HepG2 (cell line): ENCODE data around the gene EFS. TPM values are rescaled to one million over a fixed set of nuclear protein-coding genes. Genes with fewer than 3 reads are reported as not detected.

Experiments used
- ATAC-seq: fragments of 200-7000 bp; cut with Tn5 transposase; 3 replicates; pipeline ENCODE4 v1.9.1; 2020; ENCODE audit warnings: mild to moderate bottlenecking, moderate library complexity
- BruUV-seq: library from RNA; stranded (reverse); fragments of 400-500 nt; replicated peaks from 2 replicates; lab custom pipeline; 2021; lab: Mats Ljungman, UMichigan
- CTCF ChIA-PET: fragments of 300-600 bp; formaldehyde crosslinking; extraction: SDS; loops from one replicate; lab custom pipeline; 2021; ENCODE audit warnings: low total read pairs, inconsistent platforms, low intra/inter-chr PET ratio; lab: Yijun Ruan, JAX
- POLR2A ChIA-PET: fragments of 350-600 bp; sonication (Branson Sonifier 250); formaldehyde crosslinking; loops from one replicate; lab custom pipeline; 2020; ENCODE audit warnings: antibody characterized with exemption, inconsistent platforms; lab: Yijun Ruan, JAX
- DNase-seq: peaks from one replicate; pipeline ENCODE4 v3.0.0-alpha.2; 2015; ENCODE audit warnings: low spot score
- FAIRE-seq: peaks from 3 replicates; lab custom pipeline; 2011; peaks lifted over from hg19 to GRCh38; lab: Jason Lieb, UNC
- H2AFZ ChIP-seq: one replicate; pipeline ENCODE4 v1.6.1; 2011; ENCODE audit warnings: low read length, inconsistent platforms
- H3K27ac ChIP-seq: fragments of 300-600 bp; 3 replicates; pipeline ENCODE4 v1.8.0; 2011; ENCODE audit warnings: mixed run types, mild to moderate bottlenecking, mixed read lengths, low read length, inconsistent platforms; ENCODE audit not compliant: insufficient read depth; ENCODE audit errors: extremely low read length
- H3K27me3 ChIP-seq, 2 experiments: fragments of 200-600 bp in 1 of 2; 2 replicates in 1 of 2; 3 replicates in 1 of 2; pipeline versions ENCODE4 v1.6.0 to v1.8.0; 2011; ENCODE audit warnings: low read length in 2 of 2, mild to moderate bottlenecking in 2 of 2, moderate library complexity in 2 of 2, inconsistent platforms in 1 of 2; ENCODE audit not compliant: insufficient read depth in 2 of 2, control insufficient read depth in 1 of 2
- H3K36me3 ChIP-seq, 2 experiments: fragments of 200-600 bp in 1 of 2; replicated peaks in 1 of 2; 2 replicates in 1 of 2; 3 replicates in 1 of 2; pipeline versions ENCODE4 v1.5.1 to v1.8.0; 2011; ENCODE audit warnings: low read length in 2 of 2, inconsistent platforms in 1 of 2; ENCODE audit not compliant: insufficient read depth in 2 of 2, control insufficient read depth in 1 of 2
- H3K4me1 ChIP-seq: 2 replicates; pipeline ENCODE4 v1.5.1; 2012; ENCODE audit warnings: low read length, inconsistent platforms; ENCODE audit not compliant: insufficient read depth
- H3K4me2 ChIP-seq: 2 replicates; pipeline ENCODE4 v1.6.0; 2011; ENCODE audit warnings: low read depth, low read length, inconsistent platforms
- H3K4me3 ChIP-seq, 3 experiments: fragments of 200-600 bp in 1 of 3; sonication (generic), shearing (Covaris generic) in 1 of 3; replicated peaks in 1 of 3; 2 replicates each; pipeline ENCODE4 v1.5.1; 2011 to 2016; ENCODE audit warnings: low read length in 3 of 3, inconsistent platforms in 2 of 3, low read depth in 2 of 3, mild to moderate bottlenecking in 2 of 3, control low read depth in 1 of 3, mixed read lengths in 1 of 3; ENCODE audit not compliant: insufficient read depth in 1 of 3
- H3K79me2 ChIP-seq: one replicate; pipeline ENCODE4 v1.6.1; 2011; ENCODE audit warnings: low read length, inconsistent platforms; ENCODE audit not compliant: insufficient read depth
- H3K9ac ChIP-seq: 2 replicates; pipeline ENCODE4 v1.6.0; 2011; ENCODE audit warnings: mild to moderate bottlenecking, low read depth, low read length, inconsistent platforms; ENCODE audit not compliant: insufficient read depth
- H3K9me3 ChIP-seq: 2 replicates; pipeline ENCODE4 v1.5.1; 2012; ENCODE audit warnings: mild to moderate bottlenecking, low read length
- H4K20me1 ChIP-seq: 2 replicates; pipeline ENCODE4 v1.6.0; 2011; ENCODE audit warnings: inconsistent platforms, mild to moderate bottlenecking, low read length, moderate library complexity; ENCODE audit not compliant: insufficient read depth
- ARNT ChIP-seq: fragments of 450-650 bp; IDR thresholded peaks from 2 replicates; pipeline ENCODE4 v1.6.1; 2017
- CBX1 ChIP-seq: IDR thresholded peaks from one replicate; pipeline ENCODE4 v1.6.1; 2016; ENCODE audit warnings: antibody characterized with exemption, low read depth
- KAT7 ChIP-seq: IDR thresholded peaks from 2 replicates; pipeline ENCODE4 v1.6.1; 2018; ENCODE audit warnings: borderline replicate concordance, missing compliant biosample characterization
- MAFF ChIP-seq: IDR thresholded peaks from 2 replicates; pipeline ENCODE4 v1.6.1; 2011; ENCODE audit warnings: low read depth, low read length, improper control_type of control experiment
- MTA1 ChIP-seq: sonication (generic); formaldehyde crosslinking; IDR thresholded peaks from 2 replicates; pipeline ENCODE4 v1.4.0; 2020; ENCODE audit warnings: missing genetic modification reagents, mild to moderate bottlenecking, borderline replicate concordance
- SMARCC2 ChIP-seq: fragments of 450-650 bp; IDR thresholded peaks from 2 replicates; pipeline ENCODE4 v1.6.1; 2017; ENCODE audit warnings: antibody characterized with exemption, mild to moderate bottlenecking
- SP140L ChIP-seq: sonication (generic); formaldehyde crosslinking; IDR thresholded peaks from 2 replicates; pipeline ENCODE4 v1.4.0; 2020; ENCODE audit warnings: missing genetic modification reagents, borderline replicate concordance
- SRF ChIP-seq: IDR thresholded peaks from 2 replicates; pipeline ENCODE4 v1.6.1; 2011; ENCODE audit warnings: mild to moderate bottlenecking, low read depth, low read length, moderate library complexity
- SYNCRIP ChIP-seq: fragments of 200-400 bp; formaldehyde crosslinking; IDR thresholded peaks from 2 replicates; pipeline ENCODE4 v1.6.1; 2018; ENCODE audit warnings: mild to moderate bottlenecking, low read depth, low read length; ENCODE audit not compliant: insufficient read depth
- ZMYM2 ChIP-seq: sonication (generic); formaldehyde crosslinking; IDR thresholded peaks from 2 replicates; pipeline ENCODE4 v1.8.0; 2022; ENCODE audit warnings: mild to moderate bottlenecking, missing genetic modification reagents
- ZNF256 ChIP-seq: sonication (generic); formaldehyde crosslinking; conservative IDR thresholded peaks from 2 replicates; pipeline ENCODE4 v1.4.0; 2020; ENCODE audit warnings: missing genetic modification reagents
- ZNF333 ChIP-seq: sonication (generic); formaldehyde crosslinking; IDR thresholded peaks from 2 replicates; pipeline ENCODE4 v1.4.0; 2020; ENCODE audit warnings: mild to moderate bottlenecking, missing genetic modification reagents, borderline replicate concordance
- ZNF567 ChIP-seq: sonication (generic); formaldehyde crosslinking; IDR thresholded peaks from 2 replicates; pipeline ENCODE4 v1.8.1; 2023; ENCODE audit warnings: mild to moderate bottlenecking, missing genetic modification reagents, borderline replicate concordance
- ZNF850 ChIP-seq: sonication (generic); formaldehyde crosslinking; conservative IDR thresholded peaks from 2 replicates; pipeline ENCODE4 v1.9.0; 2021; ENCODE audit warnings: mild to moderate bottlenecking, missing genetic modification reagents
- WGBS: methylation state at CpG from one replicate; pipeline ENCODE4 v1.1.6; 2017; ENCODE audit warnings: low lambda C conversion rate; 5-methylcytosine and 5-hydroxymethylcytosine counted together
- in situ Hi-C: cut with HindIII; loops from 2 replicates; pipeline ENCODE4 v1.10.0; 2017; ENCODE audit warnings: low pct_unique_long_range_greater_than_20kb; ENCODE audit not compliant: extremely low pct_ligation_motif_present
- intact Hi-C: fragments of 100-400 bp; cut with micrococcal nuclease; formaldehyde crosslinking; loops from one replicate; pipeline ENCODE4 v1.10.0; 2022; ENCODE audit not compliant: unreplicated experiment
- polyA plus RNA-seq, 8 experiments: library from polyadenylated mRNA; depleted of rRNA in 3 of 8; stranded (reverse) in 7 of 8; unstranded in 1 of 8; fragments of >200 nt; fragmentation: Illumina TruSeq in 4 of 8; extraction: Trizol in 4 of 8; gene quantifications; 2 replicates each; pipeline versions ENCODE4 v1.2.1 to v1.2.3, GENCODE V29; 2011 to 2016; ENCODE audit warnings: low read depth in 4 of 8, missing spikeins in 1 of 8, mixed read lengths in 1 of 8; ENCODE audit not compliant: insufficient read depth in 1 of 8
- total RNA-seq, 5 experiments: library from RNA; depleted of rRNA; stranded (reverse); fragments of >200 nt; fragmentation: Illumina TruSeq; extraction: Trizol; gene quantifications; 2 replicates each; pipeline ENCODE4 v1.2.3, GENCODE V29; 2016; ENCODE audit warnings: low read depth in 1 of 5
- TF ChIP-seq, protein P1 (sequence below): sonication (generic); formaldehyde crosslinking; IDR thresholded peaks from 2 replicates; pipeline ENCODE4 v1.5.1; 2020; ENCODE audit warnings: missing genetic modification reagents, mild to moderate bottlenecking, borderline replicate concordance
- TF ChIP-seq, protein P2 (sequence below): fragments of 450-650 bp; IDR thresholded peaks from 2 replicates; pipeline ENCODE4 v1.6.1; 2017
- TF ChIP-seq, protein P3 (sequence below): IDR thresholded peaks from 2 replicates; pipeline ENCODE4 v1.4.0; 2020; ENCODE audit warnings: mild to moderate bottlenecking, missing genetic modification reagents

EFS gene
- total and polyA plus RNA-seq, 2 of the 13 experiments (the other 11 are each of a cell fraction or from before 2014, with no cell fraction given): not detected

DNA sequence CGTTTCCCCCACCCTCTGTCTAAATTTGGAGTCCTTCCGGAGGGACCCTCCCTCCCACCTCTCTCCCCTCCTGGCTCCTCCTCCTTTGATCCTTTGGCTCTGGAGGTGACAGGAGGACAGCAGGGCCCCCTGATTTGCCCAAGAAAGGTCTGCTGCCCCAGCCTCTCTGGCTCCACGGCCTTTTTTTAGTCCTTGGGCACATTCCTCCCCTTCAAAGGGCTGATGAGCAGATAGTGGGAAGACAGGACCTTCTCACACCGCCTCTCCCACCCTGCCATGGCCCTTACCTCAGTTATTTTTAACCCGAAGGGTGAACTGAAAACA, 43.3 kb upstream of the EFS start (continued):
- TF ChIP-seq SRF (no peak), ZNF567 (CRISPR knock-in tag) (no peak), ZNF256 (CRISPR knock-in tag) (no peak), SMARCC2 (no peak), ZMYM2 (CRISPR knock-in tag) (no peak), CBX1 (no peak), ARNT (no peak), ZNF333 (CRISPR knock-in tag) (no peak), SYNCRIP (no peak)
- TF ChIP-seq, protein P1, sequence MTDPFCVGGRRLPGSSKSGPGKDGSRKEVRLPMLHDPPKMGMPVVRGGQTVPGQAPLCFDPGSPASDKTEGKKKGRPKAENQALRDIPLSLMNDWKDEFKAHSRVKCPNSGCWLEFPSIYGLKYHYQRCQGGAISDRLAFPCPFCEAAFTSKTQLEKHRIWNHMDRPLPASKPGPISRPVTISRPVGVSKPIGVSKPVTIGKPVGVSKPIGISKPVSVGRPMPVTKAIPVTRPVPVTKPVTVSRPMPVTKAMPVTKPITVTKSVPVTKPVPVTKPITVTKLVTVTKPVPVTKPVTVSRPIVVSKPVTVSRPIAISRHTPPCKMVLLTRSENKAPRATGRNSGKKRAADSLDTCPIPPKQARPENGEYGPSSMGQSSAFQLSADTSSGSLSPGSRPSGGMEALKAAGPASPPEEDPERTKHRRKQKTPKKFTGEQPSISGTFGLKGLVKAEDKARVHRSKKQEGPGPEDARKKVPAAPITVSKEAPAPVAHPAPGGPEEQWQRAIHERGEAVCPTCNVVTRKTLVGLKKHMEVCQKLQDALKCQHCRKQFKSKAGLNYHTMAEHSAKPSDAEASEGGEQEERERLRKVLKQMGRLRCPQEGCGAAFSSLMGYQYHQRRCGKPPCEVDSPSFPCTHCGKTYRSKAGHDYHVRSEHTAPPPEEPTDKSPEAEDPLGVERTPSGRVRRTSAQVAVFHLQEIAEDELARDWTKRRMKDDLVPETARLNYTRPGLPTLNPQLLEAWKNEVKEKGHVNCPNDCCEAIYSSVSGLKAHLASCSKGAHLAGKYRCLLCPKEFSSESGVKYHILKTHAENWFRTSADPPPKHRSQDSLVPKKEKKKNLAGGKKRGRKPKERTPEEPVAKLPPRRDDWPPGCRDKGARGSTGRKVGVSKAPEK (CRISPR knock-in tag): no peak

DNA sequence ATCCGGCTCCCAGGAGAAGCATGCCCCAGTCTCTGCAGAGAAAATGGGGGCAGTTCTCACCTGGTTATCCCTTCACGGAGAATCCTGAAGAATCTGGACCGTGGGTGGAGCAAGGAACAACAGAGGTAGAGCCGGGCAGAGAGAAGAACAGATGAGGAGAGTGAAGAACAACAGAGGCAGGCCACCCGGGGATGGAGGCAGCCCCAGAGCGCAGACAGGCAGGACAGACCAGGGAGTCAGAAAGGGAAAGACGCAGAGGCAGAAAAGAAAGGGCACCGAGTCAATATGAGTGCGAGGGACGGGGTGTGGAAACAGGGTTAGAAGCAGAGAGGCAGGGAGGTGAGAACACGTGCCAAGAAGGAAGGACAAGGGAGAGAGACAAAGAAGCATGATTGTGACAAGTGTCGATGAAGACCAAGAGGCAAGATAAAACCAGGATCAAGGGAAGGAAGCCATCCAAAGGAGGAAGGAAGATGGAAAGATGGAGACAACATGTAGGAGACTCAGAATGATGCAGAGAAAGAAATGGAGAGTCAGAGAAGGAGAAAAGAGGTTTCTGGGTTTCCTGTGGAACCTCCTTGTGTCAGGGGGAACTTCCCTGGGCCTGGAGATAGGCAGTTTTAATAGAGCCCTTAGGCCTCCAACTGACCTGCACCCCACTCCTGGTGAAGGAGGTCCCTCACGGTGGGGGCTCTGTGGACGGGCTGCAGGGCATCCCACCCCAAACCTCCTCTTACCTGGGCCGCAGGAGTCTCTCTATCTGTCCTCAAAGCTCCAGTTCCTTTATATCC, 42.7 kb upstream of the EFS start, which contains the start of gene MYH6:
MYH6 (minus strand) TSS at position 758 of the 791 bp plus-strand sequence. CDS start 1,050 bp downstream, outside the sequence.
- CTCF ChIA-PET: no interaction called here
- H2AFZ ChIP-seq: no peak within 1 kb of the TSS
- DNase-seq (no peak), ATAC-seq (no peak), FAIRE-seq (no peak)
- whole genome bisulfite sequencing: 14% methylated on average over 15 of the region's 15 CpGs
- H3K9ac ChIP-seq: no peak within 1 kb of the TSS
- no peak within 1 kb of the TSS for H3K4me3 ChIP-seq
- no peak within 1 kb of the TSS for H3K4me2 ChIP-seq
- H3K9me3 ChIP-seq: no peaks in the 10 kb centered on the region
- no peaks in the 10 kb centered on the region for H3K4me1 ChIP-seq
- intact Hi-C loops (no loop called here), in situ Hi-C loops (no loop called here)
- POLR2A ChIA-PET: no interaction called here
- H3K79me2 ChIP-seq: no peaks in the 10 kb centered on the region
- no peaks in the 10 kb centered on the region for H3K36me3 ChIP-seq
- H3K27ac ChIP-seq: no peak within 1 kb of the TSS
- H3K27me3 ChIP-seq: peaks cover 51 to 100% of the 10 kb centered on the region in 2 experiments
- no peaks in the 10 kb centered on the region for H4K20me1 ChIP-seq
- BruUV-seq: no TSS peak
- TF ChIP-seq ZNF850 (CRISPR knock-in tag) (no peak), KAT7 (no peak), MTA1 (CRISPR knock-in tag) (no peak), MAFF (no peak), SP140L (CRISPR knock-in tag) (no peak)
- TF ChIP-seq, protein P2, sequence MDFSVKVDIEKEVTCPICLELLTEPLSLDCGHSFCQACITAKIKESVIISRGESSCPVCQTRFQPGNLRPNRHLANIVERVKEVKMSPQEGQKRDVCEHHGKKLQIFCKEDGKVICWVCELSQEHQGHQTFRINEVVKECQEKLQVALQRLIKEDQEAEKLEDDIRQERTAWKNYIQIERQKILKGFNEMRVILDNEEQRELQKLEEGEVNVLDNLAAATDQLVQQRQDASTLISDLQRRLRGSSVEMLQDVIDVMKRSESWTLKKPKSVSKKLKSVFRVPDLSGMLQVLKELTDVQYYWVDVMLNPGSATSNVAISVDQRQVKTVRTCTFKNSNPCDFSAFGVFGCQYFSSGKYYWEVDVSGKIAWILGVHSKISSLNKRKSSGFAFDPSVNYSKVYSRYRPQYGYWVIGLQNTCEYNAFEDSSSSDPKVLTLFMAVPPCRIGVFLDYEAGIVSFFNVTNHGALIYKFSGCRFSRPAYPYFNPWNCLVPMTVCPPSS: no peak; the same call in 1 of the 2 replicates
- TF ChIP-seq, protein P3, sequence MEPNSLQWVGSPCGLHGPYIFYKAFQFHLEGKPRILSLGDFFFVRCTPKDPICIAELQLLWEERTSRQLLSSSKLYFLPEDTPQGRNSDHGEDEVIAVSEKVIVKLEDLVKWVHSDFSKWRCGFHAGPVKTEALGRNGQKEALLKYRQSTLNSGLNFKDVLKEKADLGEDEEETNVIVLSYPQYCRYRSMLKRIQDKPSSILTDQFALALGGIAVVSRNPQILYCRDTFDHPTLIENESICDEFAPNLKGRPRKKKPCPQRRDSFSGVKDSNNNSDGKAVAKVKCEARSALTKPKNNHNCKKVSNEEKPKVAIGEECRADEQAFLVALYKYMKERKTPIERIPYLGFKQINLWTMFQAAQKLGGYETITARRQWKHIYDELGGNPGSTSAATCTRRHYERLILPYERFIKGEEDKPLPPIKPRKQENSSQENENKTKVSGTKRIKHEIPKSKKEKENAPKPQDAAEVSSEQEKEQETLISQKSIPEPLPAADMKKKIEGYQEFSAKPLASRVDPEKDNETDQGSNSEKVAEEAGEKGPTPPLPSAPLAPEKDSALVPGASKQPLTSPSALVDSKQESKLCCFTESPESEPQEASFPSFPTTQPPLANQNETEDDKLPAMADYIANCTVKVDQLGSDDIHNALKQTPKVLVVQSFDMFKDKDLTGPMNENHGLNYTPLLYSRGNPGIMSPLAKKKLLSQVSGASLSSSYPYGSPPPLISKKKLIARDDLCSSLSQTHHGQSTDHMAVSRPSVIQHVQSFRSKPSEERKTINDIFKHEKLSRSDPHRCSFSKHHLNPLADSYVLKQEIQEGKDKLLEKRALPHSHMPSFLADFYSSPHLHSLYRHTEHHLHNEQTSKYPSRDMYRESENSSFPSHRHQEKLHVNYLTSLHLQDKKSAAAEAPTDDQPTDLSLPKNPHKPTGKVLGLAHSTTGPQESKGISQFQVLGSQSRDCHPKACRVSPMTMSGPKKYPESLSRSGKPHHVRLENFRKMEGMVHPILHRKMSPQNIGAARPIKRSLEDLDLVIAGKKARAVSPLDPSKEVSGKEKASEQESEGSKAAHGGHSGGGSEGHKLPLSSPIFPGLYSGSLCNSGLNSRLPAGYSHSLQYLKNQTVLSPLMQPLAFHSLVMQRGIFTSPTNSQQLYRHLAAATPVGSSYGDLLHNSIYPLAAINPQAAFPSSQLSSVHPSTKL: no peak
